KMS-11 (cell line): Measurements from ENCODE around the gene POLR1B.

Experiments
- H2AFZ ChIP-seq: fragments of 200-600 bp; sonication (generic); 2 replicates; pipeline ENCODE4 v1.6.1; 2016; ENCODE audit warnings: antibody characterized with exemption, mixed run types, low read depth
- H3K27ac ChIP-seq: fragments of 200-600 bp; sonication (generic); 2 replicates; pipeline ENCODE4 v1.6.1; 2016; ENCODE audit warnings: mild to moderate bottlenecking, mixed run types
- H3K27me3 ChIP-seq: fragments of 200-600 bp; sonication (generic); 2 replicates; pipeline ENCODE4 v1.6.1; 2017; ENCODE audit warnings: mild to moderate bottlenecking, low read depth, mixed run types, moderate library complexity; ENCODE audit not compliant: insufficient read depth
- H3K36me3 ChIP-seq: fragments of 200-600 bp; sonication (generic); 2 replicates; pipeline ENCODE4 v1.6.1; 2017; ENCODE audit warnings: mild to moderate bottlenecking, mixed run types; ENCODE audit not compliant: insufficient read depth
- H3K4me1 ChIP-seq: fragments of 200-600 bp; sonication (generic); 2 replicates; pipeline ENCODE4 v1.6.1; 2016; ENCODE audit warnings: mild to moderate bottlenecking, low read depth, mixed run types; ENCODE audit not compliant: poor library complexity, severe bottlenecking
- H3K4me2 ChIP-seq: fragments of 200-600 bp; sonication (generic); 2 replicates; pipeline ENCODE4 v1.7.0; 2016; ENCODE audit warnings: mild to moderate bottlenecking, mixed run types
- H3K4me3 ChIP-seq: fragments of 200-600 bp; sonication (generic); IDR thresholded peaks from 2 replicates; pipeline ENCODE4 v1.6.1; 2017; ENCODE audit warnings: low read depth, low read length, mixed read lengths; ENCODE audit not compliant: insufficient read depth
- H3K79me2 ChIP-seq: fragments of 200-600 bp; sonication (generic); 2 replicates; pipeline ENCODE4 v1.6.1; 2016; ENCODE audit warnings: low read depth, mixed run types; ENCODE audit not compliant: insufficient read depth
- H3K9ac ChIP-seq: fragments of 200-600 bp; sonication (generic); 2 replicates; pipeline ENCODE4 v1.6.1; 2016; ENCODE audit warnings: mild to moderate bottlenecking, mixed run types
- H4K20me1 ChIP-seq: fragments of 200-600 bp; sonication (generic); 2 replicates; pipeline ENCODE4 v1.6.1; 2016; ENCODE audit warnings: mild to moderate bottlenecking, mixed run types; ENCODE audit not compliant: insufficient read depth
- TF ChIP-seq, protein P1 (sequence below): fragments of 200-600 bp; sonication (generic); conservative IDR thresholded peaks from 2 replicates; pipeline ENCODE4 v1.6.1; 2017; ENCODE audit warnings: low read depth, mild to moderate bottlenecking, antibody characterized with exemption, low read length, moderate library complexity, mixed read lengths

Gene POLR1B

GRCh38 chr2:112625474-112626114, 83.3 kb downstream of the POLR1B start:
- H3K27me3 ChIP-seq: 0 out of 2 replicates have a peak, but pooled peaks cover 7% of the 10 kb centered on the region
- TF ChIP-seq, protein P1, sequence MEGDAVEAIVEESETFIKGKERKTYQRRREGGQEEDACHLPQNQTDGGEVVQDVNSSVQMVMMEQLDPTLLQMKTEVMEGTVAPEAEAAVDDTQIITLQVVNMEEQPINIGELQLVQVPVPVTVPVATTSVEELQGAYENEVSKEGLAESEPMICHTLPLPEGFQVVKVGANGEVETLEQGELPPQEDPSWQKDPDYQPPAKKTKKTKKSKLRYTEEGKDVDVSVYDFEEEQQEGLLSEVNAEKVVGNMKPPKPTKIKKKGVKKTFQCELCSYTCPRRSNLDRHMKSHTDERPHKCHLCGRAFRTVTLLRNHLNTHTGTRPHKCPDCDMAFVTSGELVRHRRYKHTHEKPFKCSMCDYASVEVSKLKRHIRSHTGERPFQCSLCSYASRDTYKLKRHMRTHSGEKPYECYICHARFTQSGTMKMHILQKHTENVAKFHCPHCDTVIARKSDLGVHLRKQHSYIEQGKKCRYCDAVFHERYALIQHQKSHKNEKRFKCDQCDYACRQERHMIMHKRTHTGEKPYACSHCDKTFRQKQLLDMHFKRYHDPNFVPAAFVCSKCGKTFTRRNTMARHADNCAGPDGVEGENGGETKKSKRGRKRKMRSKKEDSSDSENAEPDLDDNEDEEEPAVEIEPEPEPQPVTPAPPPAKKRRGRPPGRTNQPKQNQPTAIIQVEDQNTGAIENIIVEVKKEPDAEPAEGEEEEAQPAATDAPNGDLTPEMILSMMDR: no peak
- H3K36me3 ChIP-seq: no peaks in the 10 kb centered on the region
- H3K27ac ChIP-seq: no peak overlapping the region
- H3K9ac ChIP-seq: no peak overlapping the region
- H4K20me1 ChIP-seq: no peaks in the 10 kb centered on the region
- peaks cover 2% of the 10 kb centered on the region for H3K4me1 ChIP-seq
- no peak overlapping the region for H2AFZ ChIP-seq
- H3K4me3 ChIP-seq: no peak overlapping the region
- no peaks in the 10 kb centered on the region for H3K79me2 ChIP-seq
- H3K4me2 ChIP-seq: no peak overlapping the region

DNA sequence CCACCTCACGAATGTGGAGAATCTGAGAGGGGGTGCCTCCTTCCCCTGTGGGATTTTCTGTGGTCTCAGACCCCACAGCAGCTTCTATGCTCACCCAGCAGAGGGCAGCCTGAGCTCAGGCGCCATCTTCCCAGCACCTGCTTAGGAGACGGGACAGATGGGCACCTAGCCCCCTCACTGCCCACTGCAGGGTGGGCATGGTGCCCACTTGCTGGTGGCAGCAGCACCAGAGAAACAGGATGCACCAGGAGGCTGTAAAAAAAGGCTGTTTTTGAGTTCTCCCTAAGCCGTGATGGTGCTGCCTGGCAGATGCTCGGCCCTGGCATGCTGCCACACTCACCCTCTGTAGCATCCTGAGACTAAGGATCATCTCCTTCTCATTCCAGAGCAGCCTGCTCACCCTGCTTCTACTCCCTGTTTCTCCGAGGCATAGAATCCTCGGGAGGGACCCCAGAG, 84.4 kb downstream of the POLR1B start:
- Histone ChIP-seq H3K79me2 (no peaks in the 10 kb centered on the region), H3K4me3 (peak overlapping the region; percentile 49), H3K27me3 (0 out of 2 replicates have a peak, but pooled peaks cover 7% of the 10 kb centered on the region), H4K20me1 (no peaks in the 10 kb centered on the region), H3K4me2 (peak overlapping the region; percentile 54), H2AFZ (peak overlapping the region; percentile 64), H3K36me3 (no peaks in the 10 kb centered on the region), H3K9ac (no peak overlapping the region), H3K4me1 (peaks cover 12% of the 10 kb centered on the region), H3K27ac (no peak overlapping the region)
- TF ChIP-seq, protein P1: peak; percentile 65
